ENCODE measurements around the gene PPP1R3C.

GRCh38 chr10:91602868-91603568, 29.9 kb downstream of the PPP1R3C start:
- TF ChIP-seq CTCF (IDR thresholded peaks at IDR 0.05; ENCODE audit: poor library complexity, severe bottlenecking): no peak
- TF ChIP-seq EZH2 (IDR thresholded peaks at IDR 0.05; ENCODE audit: borderline replicate concordance, insufficient read depth, low read length, poor library complexity, severe bottlenecking): no peak
- no peak for TF ChIP-seq EP300 (conservative IDR thresholded peaks at IDR 0.05; ENCODE audit: poor library complexity, severe bottlenecking)
- no peak for TF ChIP-seq POLR2AphosphoS5 (IDR thresholded peaks at IDR 0.05)
- no peak for TF ChIP-seq MXI1 (conservative IDR thresholded peaks at IDR 0.05; ENCODE audit: poor library complexity, severe bottlenecking)
- TF ChIP-seq TAF1 (IDR thresholded peaks at IDR 0.05; ENCODE audit: low read depth): no peak
- TF ChIP-seq, protein P1, sequence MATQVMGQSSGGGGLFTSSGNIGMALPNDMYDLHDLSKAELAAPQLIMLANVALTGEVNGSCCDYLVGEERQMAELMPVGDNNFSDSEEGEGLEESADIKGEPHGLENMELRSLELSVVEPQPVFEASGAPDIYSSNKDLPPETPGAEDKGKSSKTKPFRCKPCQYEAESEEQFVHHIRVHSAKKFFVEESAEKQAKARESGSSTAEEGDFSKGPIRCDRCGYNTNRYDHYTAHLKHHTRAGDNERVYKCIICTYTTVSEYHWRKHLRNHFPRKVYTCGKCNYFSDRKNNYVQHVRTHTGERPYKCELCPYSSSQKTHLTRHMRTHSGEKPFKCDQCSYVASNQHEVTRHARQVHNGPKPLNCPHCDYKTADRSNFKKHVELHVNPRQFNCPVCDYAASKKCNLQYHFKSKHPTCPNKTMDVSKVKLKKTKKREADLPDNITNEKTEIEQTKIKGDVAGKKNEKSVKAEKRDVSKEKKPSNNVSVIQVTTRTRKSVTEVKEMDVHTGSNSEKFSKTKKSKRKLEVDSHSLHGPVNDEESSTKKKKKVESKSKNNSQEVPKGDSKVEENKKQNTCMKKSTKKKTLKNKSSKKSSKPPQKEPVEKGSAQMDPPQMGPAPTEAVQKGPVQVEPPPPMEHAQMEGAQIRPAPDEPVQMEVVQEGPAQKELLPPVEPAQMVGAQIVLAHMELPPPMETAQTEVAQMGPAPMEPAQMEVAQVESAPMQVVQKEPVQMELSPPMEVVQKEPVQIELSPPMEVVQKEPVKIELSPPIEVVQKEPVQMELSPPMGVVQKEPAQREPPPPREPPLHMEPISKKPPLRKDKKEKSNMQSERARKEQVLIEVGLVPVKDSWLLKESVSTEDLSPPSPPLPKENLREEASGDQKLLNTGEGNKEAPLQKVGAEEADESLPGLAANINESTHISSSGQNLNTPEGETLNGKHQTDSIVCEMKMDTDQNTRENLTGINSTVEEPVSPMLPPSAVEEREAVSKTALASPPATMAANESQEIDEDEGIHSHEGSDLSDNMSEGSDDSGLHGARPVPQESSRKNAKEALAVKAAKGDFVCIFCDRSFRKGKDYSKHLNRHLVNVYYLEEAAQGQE (IDR thresholded peaks at IDR 0.05; ENCODE audit: borderline replicate concordance): no peak
